ENCODE results near the gene SELENON. TPM values are rescaled to one million over a fixed set of nuclear protein-coding genes. Genes with fewer than 3 reads are reported as not detected.

The SELENON gene
- total RNA-seq, 3 donors from 2014 or later, result 29.6 to 45.1 (median 35.9) TPM

- intact Hi-C loops (cut with DNase I, micrococcal nuclease), result no loop called here
- Histone ChIP-seq H3K4me1 (ENCODE audit: low read depth) (peaks cover 2% of the 10 kb centered on the region), H3K4me3 (no peak overlapping the region), H3K9me3 (no peaks in the 10 kb centered on the region), H3K36me3 (ENCODE audit: low read depth) (no peaks in the 10 kb centered on the region)
- ATAC-seq, result peak; percentile 76
- peak; percentile 82 for TF ChIP-seq CTCF (IDR thresholded peaks at IDR 0.05)
- peak in 2 of 3 donors; percentile 85 for DNase-seq
These were observed 10.6 kb downstream of the SELENON start for GRCh38 chr1:25810341-25811299.

- Histone ChIP-seq H3K4me3 (no peak overlapping the region), H3K4me1 (ENCODE audit: low read depth) (peaks cover 2% of the 10 kb centered on the region), H3K36me3 (ENCODE audit: low read depth) (no peaks in the 10 kb centered on the region), H3K9me3 (no peaks in the 10 kb centered on the region)
- no peak for ATAC-seq
- DNase-seq, result no peak
- TF ChIP-seq CTCF (IDR thresholded peaks at IDR 0.05), result no peak
- intact Hi-C loops (cut with DNase I, micrococcal nuclease), result no loop called here
These were observed 11.5 kb downstream of the SELENON start for GRCh38 chr1:25811384-25812082.

- Histone ChIP-seq H3K4me3 (no peak overlapping the region), H3K9me3 (no peaks in the 10 kb centered on the region), H3K36me3 (ENCODE audit: low read depth) (no peaks in the 10 kb centered on the region), H3K4me1 (ENCODE audit: low read depth) (peaks cover 8% of the 10 kb centered on the region)
- no peak for DNase-seq
- ATAC-seq, result no peak
- intact Hi-C loops (cut with DNase I, micrococcal nuclease), result no loop called here
- no peak for TF ChIP-seq CTCF (IDR thresholded peaks at IDR 0.05)
These were observed 13.2 kb downstream of the SELENON start for GRCh38 chr1:25813071-25813733.

GRCh38 chr1:25813734-25814471, 13.9 kb downstream of the SELENON start:
- Histone ChIP-seq H3K9me3 (no peaks in the 10 kb centered on the region), H3K4me3 (no peak overlapping the region), H3K36me3 (ENCODE audit: low read depth) (no peaks in the 10 kb centered on the region), H3K4me1 (ENCODE audit: low read depth) (peaks cover 15% of the 10 kb centered on the region)
- DNase-seq (no peak), ATAC-seq (no peak)
- no peak for TF ChIP-seq CTCF (IDR thresholded peaks at IDR 0.05)
- intact Hi-C loops (cut with DNase I, micrococcal nuclease), result no loop called here

GRCh38 chr1:25814549-25815087, 14.6 kb downstream of the SELENON start:
- H3K4me3 ChIP-seq, result no peak overlapping the region
- no peaks in the 10 kb centered on the region for H3K9me3 ChIP-seq
- intact Hi-C loops (cut with DNase I, micrococcal nuclease), result no loop called here
- TF ChIP-seq CTCF (IDR thresholded peaks at IDR 0.05), result no peak
- no peaks in the 10 kb centered on the region for H3K36me3 ChIP-seq (ENCODE audit: low read depth)
- H3K4me1 ChIP-seq (ENCODE audit: low read depth), result peaks cover 18% of the 10 kb centered on the region
- ATAC-seq (no peak), DNase-seq (no peak)

All from mucosa of descending colon (tissue), 3 donors.